Right atrium auricular region (tissue), 2 donors: ENCODE results near the gene ACD. TPM values are rescaled to one million over a fixed set of nuclear protein-coding genes. Genes with fewer than 3 reads are reported as not detected.

Source experiments
- DNase-seq: peaks from one replicate; pipeline ENCODE4 v3.0.0-alpha.2; 2019; ENCODE audit warnings: low spot score
- H3K27ac ChIP-seq, 2 donors: fragments of 200-600 bp; sonication (generic); 1 replicate in 1 of 2; 2 replicates in 1 of 2; pipeline ENCODE4 v1.5.1; 2016 to 2019
- H3K27me3 ChIP-seq, 2 donors: fragments of 200-600 bp; sonication (generic); one replicate each; pipeline versions ENCODE4 v1.5.1 to v1.6.0; 2017 to 2019
- H3K36me3 ChIP-seq: fragments of 200-600 bp; sonication (generic); one replicate; pipeline ENCODE4 v1.5.1; 2016
- H3K4me1 ChIP-seq, 2 donors: fragments of 200-600 bp; sonication (generic); one replicate each; pipeline versions ENCODE4 v1.5.1 to v1.6.0; 2017 to 2019
- H3K4me3 ChIP-seq, 2 donors: fragments of 200-600 bp; sonication (generic); 1 replicate in 1 of 2; 2 replicates in 1 of 2; pipeline ENCODE4 v1.5.1; 2017 to 2019; ENCODE audit warnings: mild to moderate bottlenecking in 1 of 2, moderate library complexity in 1 of 2
- H3K9me3 ChIP-seq, 2 donors: fragments of 200-600 bp; sonication (generic); one replicate each; pipeline ENCODE4 v1.5.1; 2019
- CTCF ChIP-seq, 2 donors: fragments of 200-600 bp; sonication (generic); IDR thresholded peaks; one replicate each; pipeline ENCODE4 v1.5.1; 2019; ENCODE audit warnings: antibody characterized with exemption in 2 of 2
- total RNA-seq, 2 donors: library from RNA; depleted of rRNA; stranded (reverse); fragments of >200 nt; gene quantifications; one replicate each; pipeline ENCODE4 v1.1.0, GENCODE V29; 2016

The ACD gene
- total RNA-seq, 2 donors from 2014 or later: 7.0 to 10.8 TPM

GRCh38 chr16:67665598-67665997 lies 5.5 kb upstream of the ACD start:
- no peak for DNase-seq
- Histone ChIP-seq H3K27me3 (no peaks in the 10 kb centered on the region), H3K4me3 (peak overlapping the region; percentile 86 to 94), H3K9me3 (no peaks in the 10 kb centered on the region), H3K36me3 (no peaks in the 10 kb centered on the region), H3K27ac (no peak overlapping the region), H3K4me1 (peaks cover 0 to 35% of the 10 kb centered on the region in 2 donors)
- TF ChIP-seq CTCF (IDR thresholded peaks at IDR 0.05): no peak

- DNase-seq: no peak
- Histone ChIP-seq H3K36me3 (no peaks in the 10 kb centered on the region), H3K9me3 (no peaks in the 10 kb centered on the region), H3K4me1 (peaks cover 0 to 35% of the 10 kb centered on the region in 2 donors), H3K4me3 (no peak overlapping the region), H3K27ac (no peak overlapping the region), H3K27me3 (no peaks in the 10 kb centered on the region)
- no peak for TF ChIP-seq CTCF (IDR thresholded peaks at IDR 0.05)
Measured at GRCh38 chr16:67664871-67665270, 4.8 kb upstream of the ACD start.

- Histone ChIP-seq H3K36me3 (no peaks in the 10 kb centered on the region), H3K4me3 (no peak overlapping the region), H3K27ac (no peak overlapping the region), H3K9me3 (no peaks in the 10 kb centered on the region), H3K27me3 (no peaks in the 10 kb centered on the region), H3K4me1 (peaks cover 0 to 41% of the 10 kb centered on the region in 2 donors)
- no peak for TF ChIP-seq CTCF (IDR thresholded peaks at IDR 0.05)
- no peak for DNase-seq
Measured at GRCh38 chr16:67664258-67664657, 4.2 kb upstream of the ACD start.

- no peak overlapping the region for H3K27ac ChIP-seq
- H3K27me3 ChIP-seq: no peaks in the 10 kb centered on the region
- H3K9me3 ChIP-seq: no peaks in the 10 kb centered on the region
- H3K36me3 ChIP-seq: no peaks in the 10 kb centered on the region
- H3K4me1 ChIP-seq: peaks cover 0 to 45% of the 10 kb centered on the region in 2 donors
- TF ChIP-seq CTCF (IDR thresholded peaks at IDR 0.05): no peak
- no peak overlapping the region for H3K4me3 ChIP-seq
- no peak for DNase-seq
Measured at GRCh38 chr16:67663877-67664222, 3.8 kb upstream of the ACD start.

GRCh38 chr16:67663151-67663876 lies 3.3 kb upstream of the ACD start:
- H3K9me3 ChIP-seq: no peaks in the 10 kb centered on the region
- no peaks in the 10 kb centered on the region for H3K36me3 ChIP-seq
- H3K27ac ChIP-seq: no peak overlapping the region
- DNase-seq: no peak
- no peaks in the 10 kb centered on the region for H3K27me3 ChIP-seq
- H3K4me1 ChIP-seq: peaks cover 0 to 48% of the 10 kb centered on the region in 2 donors
- no peak for TF ChIP-seq CTCF (IDR thresholded peaks at IDR 0.05)
- H3K4me3 ChIP-seq: no peak overlapping the region

- H3K9me3 ChIP-seq: no peaks in the 10 kb centered on the region
- DNase-seq: no peak
- no peaks in the 10 kb centered on the region for H3K27me3 ChIP-seq
- H3K4me3 ChIP-seq: no peak overlapping the region
- H3K27ac ChIP-seq: no peak overlapping the region
- H3K4me1 ChIP-seq: peaks cover 0 to 42% of the 10 kb centered on the region in 2 donors
- no peak for TF ChIP-seq CTCF (IDR thresholded peaks at IDR 0.05)
- H3K36me3 ChIP-seq: no peaks in the 10 kb centered on the region
Measured at GRCh38 chr16:67662653-67663010, 2.6 kb upstream of the ACD start.
